ENCODE results near the gene MRPS34.

The MRPS34 gene

DNA sequence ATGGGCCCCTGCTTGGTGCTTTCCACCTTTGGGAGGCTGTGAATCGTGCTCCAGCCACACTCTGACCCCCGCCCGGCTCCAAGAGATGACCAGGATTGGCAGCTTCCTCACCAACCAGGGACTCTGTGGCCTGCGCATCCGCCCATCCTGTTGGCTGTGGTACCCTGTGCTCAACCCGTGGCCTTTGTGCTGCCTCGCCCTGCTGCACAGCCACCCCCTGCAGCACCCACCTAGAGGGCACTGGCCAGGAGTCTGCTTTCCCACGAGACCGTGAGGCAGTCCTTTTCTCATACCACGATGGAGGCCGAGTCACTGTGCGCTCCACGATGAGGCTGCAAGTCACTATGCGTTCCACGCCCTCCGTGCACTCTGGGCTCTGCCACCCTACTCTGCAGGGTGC is 21.0 kb downstream of the MRPS34 start:
- no peak for TF ChIP-seq CTCF (IDR thresholded peaks at IDR 0.05; ENCODE audit: insufficient read depth, low read length, poor library complexity, severe bottlenecking)
- DNase-seq (ENCODE audit: extremely low read depth, insufficient read length) = no peak
- peaks cover 27% of the 10 kb centered on the region for H3K36me3 ChIP-seq (ENCODE audit: control insufficient read depth, insufficient read depth, low read length)

DNA sequence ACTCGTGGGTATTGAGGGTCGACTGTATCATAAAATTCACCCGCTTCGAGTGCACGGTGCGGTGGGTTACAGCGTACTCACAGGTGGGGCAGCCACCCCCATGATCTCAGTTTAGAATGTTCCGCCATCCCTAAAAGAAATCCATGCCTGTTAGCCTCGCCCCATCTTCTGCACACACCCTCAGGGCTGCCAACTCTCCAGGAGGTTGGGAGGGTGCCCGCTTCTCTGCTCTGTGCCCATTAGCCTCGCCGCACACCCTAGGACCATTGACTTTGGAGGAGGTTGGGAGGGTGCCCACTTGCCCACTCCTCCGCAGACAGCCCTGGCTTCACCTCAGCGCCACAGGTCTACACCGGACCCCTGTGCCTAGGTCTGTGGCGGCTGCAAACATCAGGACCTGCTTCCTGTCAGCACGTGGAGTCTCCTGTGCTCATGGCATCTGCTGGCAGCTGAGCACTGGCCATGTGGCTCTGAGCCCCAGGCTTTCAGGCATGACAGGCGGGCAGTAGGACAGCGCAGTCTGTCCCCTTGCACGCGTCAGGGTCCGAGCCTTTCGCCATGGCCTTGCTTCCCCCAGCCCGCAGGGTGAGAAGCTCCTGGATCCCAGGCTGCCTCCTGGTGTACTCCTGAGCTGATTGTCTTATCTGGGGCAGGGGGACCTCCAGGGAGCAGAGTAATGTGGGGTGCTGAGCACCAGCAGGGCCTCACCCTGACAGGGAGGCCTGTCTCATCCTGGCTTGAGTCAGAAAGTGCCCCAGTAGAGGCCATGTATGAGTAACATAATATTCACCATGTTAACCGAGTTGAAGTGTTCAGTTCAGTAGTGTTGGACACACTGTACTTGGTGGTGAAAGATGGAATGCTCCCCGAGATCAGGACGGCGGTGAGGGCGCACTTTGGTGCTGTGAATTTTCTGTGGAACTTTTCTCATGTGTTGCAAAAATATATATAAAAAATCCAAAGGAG is 23.5 kb downstream of the MRPS34 start:
- Histone ChIP-seq H3K4me3 (replicated peaks; ENCODE audit: low read depth, low read length) (no peak overlapping the region), H3K27me3 (replicated peaks; ENCODE audit: control insufficient read depth, insufficient read depth, low read length) (no peaks in the 10 kb centered on the region), H3K36me3 (ENCODE audit: control insufficient read depth, insufficient read depth, low read length) (peaks cover 28% of the 10 kb centered on the region)
- TF ChIP-seq CTCF (IDR thresholded peaks at IDR 0.05; ENCODE audit: insufficient read depth, low read length, poor library complexity, severe bottlenecking) = no peak
- DNase-seq (ENCODE audit: extremely low read depth, insufficient read length) = no peak

More for the DNA sequence above, 21.0 kb downstream of the MRPS34 start:
- Histone ChIP-seq H3K27me3 (replicated peaks; ENCODE audit: control insufficient read depth, insufficient read depth, low read length) (no peaks in the 10 kb centered on the region), H3K4me3 (replicated peaks; ENCODE audit: low read depth, low read length) (no peak overlapping the region)

DNA sequence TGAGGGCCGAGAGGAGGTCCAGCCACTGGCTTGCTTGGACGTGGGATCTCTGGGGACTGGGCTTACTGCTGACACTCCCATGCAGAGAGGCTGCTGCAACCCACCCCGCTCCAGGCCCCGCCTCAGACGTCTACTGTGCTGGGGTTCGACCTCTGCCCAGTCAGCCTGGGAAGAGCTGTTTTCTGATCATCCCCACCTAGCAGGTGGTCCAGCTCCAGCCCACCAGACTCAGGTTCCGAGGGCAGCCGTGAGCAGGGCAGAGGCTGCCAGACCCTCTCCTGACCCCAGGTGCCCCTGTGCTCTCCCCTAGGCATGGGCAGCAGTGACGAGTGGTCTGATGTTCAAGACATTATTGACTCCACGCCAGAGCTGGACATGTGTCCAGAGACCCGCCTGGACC is 25.0 kb downstream of the MRPS34 start:
- no peak overlapping the region for H3K4me3 ChIP-seq (replicated peaks; ENCODE audit: low read depth, low read length)
- no peak for TF ChIP-seq CTCF (IDR thresholded peaks at IDR 0.05; ENCODE audit: insufficient read depth, low read length, poor library complexity, severe bottlenecking)
- H3K27me3 ChIP-seq (replicated peaks; ENCODE audit: control insufficient read depth, insufficient read depth, low read length) = no peaks in the 10 kb centered on the region
- DNase-seq (ENCODE audit: extremely low read depth, insufficient read length) = no peak
- H3K36me3 ChIP-seq (ENCODE audit: control insufficient read depth, insufficient read depth, low read length) = peaks cover 34% of the 10 kb centered on the region

GRCh38 chr16:1746693-1747195 is 26.2 kb downstream of the MRPS34 start:
- H3K4me3 ChIP-seq (replicated peaks; ENCODE audit: low read depth, low read length) = no peak overlapping the region
- H3K27me3 ChIP-seq (replicated peaks; ENCODE audit: control insufficient read depth, insufficient read depth, low read length) = no peaks in the 10 kb centered on the region
- DNase-seq (ENCODE audit: extremely low read depth, insufficient read length) = no peak
- H3K36me3 ChIP-seq (ENCODE audit: control insufficient read depth, insufficient read depth, low read length) = peaks cover 30% of the 10 kb centered on the region
- TF ChIP-seq CTCF (IDR thresholded peaks at IDR 0.05; ENCODE audit: insufficient read depth, low read length, poor library complexity, severe bottlenecking) = no peak

GRCh38 chr16:1745900-1746692 is 26.8 kb downstream of the MRPS34 start:
- no peaks in the 10 kb centered on the region for H3K27me3 ChIP-seq (replicated peaks; ENCODE audit: control insufficient read depth, insufficient read depth, low read length)
- H3K36me3 ChIP-seq (ENCODE audit: control insufficient read depth, insufficient read depth, low read length) = peaks cover 27% of the 10 kb centered on the region
- no peak for DNase-seq (ENCODE audit: extremely low read depth, insufficient read length)
- no peak for TF ChIP-seq CTCF (IDR thresholded peaks at IDR 0.05; ENCODE audit: insufficient read depth, low read length, poor library complexity, severe bottlenecking)
- H3K4me3 ChIP-seq (replicated peaks; ENCODE audit: low read depth, low read length) = no peak overlapping the region

All from GM06990 (cell line).